ENCODE data around the gene EXOC6.

DNA sequence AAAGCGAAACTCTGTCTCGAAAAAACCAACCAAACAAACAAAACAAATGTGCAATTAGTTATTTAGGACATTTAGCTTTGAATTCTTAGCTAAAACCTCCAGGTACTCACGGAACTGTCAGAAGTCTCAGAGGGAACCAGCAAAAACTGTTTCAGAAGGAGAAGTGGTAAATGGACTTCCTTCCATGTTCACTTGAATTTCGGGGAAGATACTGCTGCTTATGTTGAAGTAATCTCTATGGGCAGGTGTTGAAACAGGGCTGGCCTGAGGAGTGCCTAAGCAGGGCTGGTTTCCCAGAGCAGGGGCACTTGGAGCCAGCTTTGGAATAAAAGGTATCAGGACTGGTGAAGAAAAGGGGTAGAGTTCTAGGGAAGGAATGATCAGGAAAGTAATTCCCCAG is 2.4 kb upstream of the EXOC6 start:
- TF ChIP-seq, protein P1, sequence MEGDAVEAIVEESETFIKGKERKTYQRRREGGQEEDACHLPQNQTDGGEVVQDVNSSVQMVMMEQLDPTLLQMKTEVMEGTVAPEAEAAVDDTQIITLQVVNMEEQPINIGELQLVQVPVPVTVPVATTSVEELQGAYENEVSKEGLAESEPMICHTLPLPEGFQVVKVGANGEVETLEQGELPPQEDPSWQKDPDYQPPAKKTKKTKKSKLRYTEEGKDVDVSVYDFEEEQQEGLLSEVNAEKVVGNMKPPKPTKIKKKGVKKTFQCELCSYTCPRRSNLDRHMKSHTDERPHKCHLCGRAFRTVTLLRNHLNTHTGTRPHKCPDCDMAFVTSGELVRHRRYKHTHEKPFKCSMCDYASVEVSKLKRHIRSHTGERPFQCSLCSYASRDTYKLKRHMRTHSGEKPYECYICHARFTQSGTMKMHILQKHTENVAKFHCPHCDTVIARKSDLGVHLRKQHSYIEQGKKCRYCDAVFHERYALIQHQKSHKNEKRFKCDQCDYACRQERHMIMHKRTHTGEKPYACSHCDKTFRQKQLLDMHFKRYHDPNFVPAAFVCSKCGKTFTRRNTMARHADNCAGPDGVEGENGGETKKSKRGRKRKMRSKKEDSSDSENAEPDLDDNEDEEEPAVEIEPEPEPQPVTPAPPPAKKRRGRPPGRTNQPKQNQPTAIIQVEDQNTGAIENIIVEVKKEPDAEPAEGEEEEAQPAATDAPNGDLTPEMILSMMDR (IDR thresholded peaks at IDR 0.05; ENCODE audit: low read depth, low read length, poor library complexity, severe bottlenecking): no peak
- TF ChIP-seq EZH2phosphoT487 (IDR thresholded peaks at IDR 0.05; ENCODE audit: borderline replicate concordance, low read length): no peak

Data from DOHH2 (cell line).